Activated CD4-positive, CD25-positive, alpha-beta regulatory T cell treated with anti-CD3 and anti-CD28 coated beads, Interleukin-2, amount 50 U/mL, for 16 hours (primary cell): Measurements from ENCODE around the gene TH.
"Not testable (repeated sequence)": the region's sequence is repeated elsewhere in the genome, so short reads cannot be mapped to it uniquely, and the experiment has no call there.

Experiments
- DNase-seq: peaks from one replicate; pipeline ENCODE4 v3.0.0-alpha.2; 2020; ENCODE audit warnings: low read depth, low spot score

Gene TH

GRCh38 chr11:2178055-2178773, 6.6 kb upstream of the TH start:
- not testable (repeated sequence) for DNase-seq

- DNase-seq, result no peak
These were observed 5.5 kb upstream of the TH start for GRCh38 chr11:2177076-2177475.

- no peak for DNase-seq
These were observed 4.8 kb upstream of the TH start for GRCh38 chr11:2176389-2176900.

GRCh38 chr11:2175659-2176058, 4.0 kb upstream of the TH start:
- DNase-seq, result no peak

GRCh38 chr11:2174361-2174760, 2.7 kb upstream of the TH start:
- no peak for DNase-seq

- DNase-seq, result no peak
These were observed 2.1 kb upstream of the TH start for GRCh38 chr11:2173761-2174160.

GRCh38 chr11:2173150-2173693, 1.6 kb upstream of the TH start:
- no peak for DNase-seq

- no peak for DNase-seq
These were observed 1.1 kb upstream of the TH start for GRCh38 chr11:2172676-2173075.

GRCh38 chr11:2169626-2170570, 1.7 kb downstream of the TH start:
- no peak for DNase-seq

- DNase-seq, result no peak
These were observed 2.6 kb downstream of the TH start for GRCh38 chr11:2169005-2169378.

GRCh38 chr11:2168286-2169004, 3.2 kb downstream of the TH start:
- DNase-seq, result no peak

GRCh38 chr11:2167141-2168045, 4.2 kb downstream of the TH start:
- no peak for DNase-seq

- DNase-seq, result no peak
These were observed 5.3 kb downstream of the TH start for GRCh38 chr11:2166091-2166851.

GRCh38 chr11:2165571-2165970, 6.0 kb downstream of the TH start:
- DNase-seq, result no peak

GRCh38 chr11:2164861-2165555, 6.6 kb downstream of the TH start:
- no peak for DNase-seq

GRCh38 chr11:2164081-2164480, 7.5 kb downstream of the TH start:
- no peak for DNase-seq

GRCh38 chr11:2163428-2163978, 8.1 kb downstream of the TH start:
- DNase-seq, result no peak

GRCh38 chr11:2160736-2161259, 10.8 kb downstream of the TH start, which contains the start of gene INS:
INS (minus strand) TSS chr11:2161209; CDS start chr11:2160971, 238 bp downstream.
- no peak for DNase-seq
